Stomach (tissue), 9 donors: ENCODE data around the gene NFIC. TPM values are rescaled to one million over a fixed set of nuclear protein-coding genes. Genes with fewer than 3 reads are reported as not detected.
A peak's percentile ranks its signal among the peaks of the same experiment; 100 is the strongest.

Source experiments
- DNase-seq, 2 donors: peaks; one replicate each; pipeline versions ENCODE4 v3.0.0 to v3.0.0-alpha.2; 2013 to 2019
- H3K27ac ChIP-seq, 5 donors: fragments of 200-600 bp in 4 of 5; sonication (generic) in 4 of 5; one replicate each; pipeline ENCODE4 v1.5.1; 2013 to 2019; ENCODE audit warnings: mild to moderate bottlenecking in 1 of 5, moderate library complexity in 1 of 5
- H3K27me3 ChIP-seq, 3 donors: fragments of 200-600 bp; sonication (generic); one replicate each; pipeline ENCODE4 v1.5.1; 2017 to 2019; ENCODE audit warnings: mixed run types in 1 of 3
- H3K36me3 ChIP-seq, 4 donors: fragments of 200-600 bp; sonication (generic); 1 replicate in 3 of 4; 2 replicates in 1 of 4; pipeline ENCODE4 v1.5.1; 2016 to 2019
- H3K4me1 ChIP-seq, 4 donors: fragments of 200-600 bp; sonication (generic); one replicate each; pipeline ENCODE4 v1.5.1; 2016 to 2019
- H3K4me3 ChIP-seq, 4 donors: fragments of 200-600 bp; sonication (generic) in 3 of 4; one replicate each; pipeline ENCODE4 v1.5.1; 2016 to 2019; ENCODE audit warnings: mild to moderate bottlenecking in 1 of 4
- H3K9me3 ChIP-seq, 4 donors: fragments of 200-600 bp; sonication (generic); one replicate each; pipeline ENCODE4 v1.5.1; 2016 to 2019
- EP300 ChIP-seq: sonication (generic); formaldehyde crosslinking; IDR thresholded peaks from one replicate; pipeline ENCODE4 v1.6.1; 2017; ENCODE audit warnings: antibody characterized with exemption
- POLR2A ChIP-seq, 4 donors: fragments of 450-650 bp; IDR thresholded peaks; one replicate each; pipeline ENCODE4 v1.6.1; 2016; ENCODE audit warnings: antibody characterized with exemption in 4 of 4, control low read depth in 2 of 4, mild to moderate bottlenecking in 1 of 4, moderate library complexity in 1 of 4
- POLR2AphosphoS5 ChIP-seq, 3 donors: sonication (generic); formaldehyde crosslinking; IDR thresholded peaks; one replicate each; pipeline ENCODE4 v1.6.1; 2016; ENCODE audit warnings: antibody characterized with exemption in 3 of 3
- WGBS, 5 donors: extraction: QIAGEN DNeasy Blood & Tissue Kit in 3 of 5; methylation state at CpG; one replicate each; pipeline versions ENCODE4 v1.1.5 to v1.1.7; 2013 to 2018; 5-methylcytosine and 5-hydroxymethylcytosine counted together
- intact Hi-C: fragments of 100-400 bp; cut with DNase I; formaldehyde crosslinking; loops from one replicate; pipeline ENCODE4 v1.15.1; 2023; ENCODE audit warnings: low total_unique reads
- polyA plus RNA-seq, 3 donors: library from polyadenylated mRNA; stranded (reverse); fragments of 200-250 nt; gene quantifications; one replicate each; pipeline ENCODE4 v1.2.3, GENCODE V29; 2013
- total RNA-seq, 5 donors: library from RNA; depleted of rRNA; stranded (reverse); fragments of >200 nt; gene quantifications; one replicate each; pipeline versions ENCODE4 v1.1.0 to v1.2.3, GENCODE V29; 2014 to 2016
- TF ChIP-seq, protein P1 (sequence below), 7 experiments: fragments of 450-650 bp in 4 of 7; fragments of 200-600 bp in 3 of 7; sonication (generic) in 3 of 7; IDR thresholded peaks; one replicate each; pipeline ENCODE4 v1.5.1; 2016 to 2019; ENCODE audit warnings: antibody characterized with exemption in 7 of 7, control low read depth in 2 of 7, mild to moderate bottlenecking in 1 of 7
- donor health status: healthy with polysubstance abuse.
- donor health status: Bipolar disorder and iron deficiency.
- donor health status: healthy.

Gene NFIC
- total and polyA plus RNA-seq, 8 donors: 16.7 to 251 (median 47.8) TPM

DNA sequence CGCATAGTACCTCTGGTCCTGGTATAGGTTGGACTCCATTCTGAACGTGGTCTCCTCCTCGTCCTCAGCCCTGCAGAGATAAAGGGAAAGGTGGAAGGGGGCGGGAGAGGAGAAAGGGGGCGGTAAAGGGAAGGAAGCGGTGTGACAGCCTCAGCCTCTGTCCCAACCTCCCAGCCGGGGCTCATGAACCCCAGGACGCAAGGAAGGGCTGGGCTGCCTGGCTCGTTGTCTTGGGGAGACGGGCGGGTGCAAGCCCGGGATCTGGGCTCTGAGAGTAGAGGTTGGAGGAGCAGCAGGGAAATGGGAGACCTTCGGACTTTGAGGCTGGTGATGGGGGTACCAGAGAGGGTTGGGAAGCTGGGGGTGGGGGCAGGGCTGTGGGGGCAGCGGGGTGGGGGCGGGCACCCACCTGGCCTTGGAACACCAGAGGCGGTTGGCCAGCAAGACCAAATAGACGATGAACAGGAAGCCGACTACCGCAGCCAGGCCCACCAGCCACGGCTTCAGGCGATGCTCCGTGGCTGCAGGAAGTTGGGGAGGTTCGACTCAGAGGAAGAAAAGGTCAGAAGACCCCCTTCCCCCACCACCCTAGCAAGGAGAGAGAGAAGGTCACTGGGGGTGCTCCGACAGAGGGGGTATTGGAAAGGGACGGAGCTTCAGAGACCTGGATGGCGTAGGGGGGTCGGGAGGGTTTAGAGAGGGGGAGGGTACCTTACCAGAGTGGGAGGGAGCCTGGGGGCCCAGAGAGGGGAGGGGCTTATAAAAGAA lies 112.2 kb downstream of the NFIC start:
- no peaks in the 10 kb centered on the region for H3K9me3 ChIP-seq
- H3K27me3 ChIP-seq: peaks cover 0 to 52% (median 11%) of the 10 kb centered on the region in 3 donors
- intact Hi-C loops: no loop called here
- peak overlapping the region in 1 of 4 donors; percentile 2 for H3K4me3 ChIP-seq
- peak overlapping the region in 1 of 5 donors; percentile 83 for H3K27ac ChIP-seq
- 29 to 47% (median 39%) methylated on average over 25 to 27 of the region's 27 CpGs for WGBS, 5 donors
- H3K36me3 ChIP-seq: peaks cover 0 to 8% (median 0%) of the 10 kb centered on the region in 4 donors
- DNase-seq: no peak
- peaks cover 7 to 58% (median 44%) of the 10 kb centered on the region in 4 donors for H3K4me1 ChIP-seq
- TF ChIP-seq EP300 (no peak), POLR2AphosphoS5 (IDR thresholded peaks at IDR 0.05) (no peak), POLR2A (IDR thresholded peaks at IDR 0.05) (no peak)
- TF ChIP-seq, protein P1, sequence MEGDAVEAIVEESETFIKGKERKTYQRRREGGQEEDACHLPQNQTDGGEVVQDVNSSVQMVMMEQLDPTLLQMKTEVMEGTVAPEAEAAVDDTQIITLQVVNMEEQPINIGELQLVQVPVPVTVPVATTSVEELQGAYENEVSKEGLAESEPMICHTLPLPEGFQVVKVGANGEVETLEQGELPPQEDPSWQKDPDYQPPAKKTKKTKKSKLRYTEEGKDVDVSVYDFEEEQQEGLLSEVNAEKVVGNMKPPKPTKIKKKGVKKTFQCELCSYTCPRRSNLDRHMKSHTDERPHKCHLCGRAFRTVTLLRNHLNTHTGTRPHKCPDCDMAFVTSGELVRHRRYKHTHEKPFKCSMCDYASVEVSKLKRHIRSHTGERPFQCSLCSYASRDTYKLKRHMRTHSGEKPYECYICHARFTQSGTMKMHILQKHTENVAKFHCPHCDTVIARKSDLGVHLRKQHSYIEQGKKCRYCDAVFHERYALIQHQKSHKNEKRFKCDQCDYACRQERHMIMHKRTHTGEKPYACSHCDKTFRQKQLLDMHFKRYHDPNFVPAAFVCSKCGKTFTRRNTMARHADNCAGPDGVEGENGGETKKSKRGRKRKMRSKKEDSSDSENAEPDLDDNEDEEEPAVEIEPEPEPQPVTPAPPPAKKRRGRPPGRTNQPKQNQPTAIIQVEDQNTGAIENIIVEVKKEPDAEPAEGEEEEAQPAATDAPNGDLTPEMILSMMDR (IDR thresholded peaks at IDR 0.05): no peak

DNA sequence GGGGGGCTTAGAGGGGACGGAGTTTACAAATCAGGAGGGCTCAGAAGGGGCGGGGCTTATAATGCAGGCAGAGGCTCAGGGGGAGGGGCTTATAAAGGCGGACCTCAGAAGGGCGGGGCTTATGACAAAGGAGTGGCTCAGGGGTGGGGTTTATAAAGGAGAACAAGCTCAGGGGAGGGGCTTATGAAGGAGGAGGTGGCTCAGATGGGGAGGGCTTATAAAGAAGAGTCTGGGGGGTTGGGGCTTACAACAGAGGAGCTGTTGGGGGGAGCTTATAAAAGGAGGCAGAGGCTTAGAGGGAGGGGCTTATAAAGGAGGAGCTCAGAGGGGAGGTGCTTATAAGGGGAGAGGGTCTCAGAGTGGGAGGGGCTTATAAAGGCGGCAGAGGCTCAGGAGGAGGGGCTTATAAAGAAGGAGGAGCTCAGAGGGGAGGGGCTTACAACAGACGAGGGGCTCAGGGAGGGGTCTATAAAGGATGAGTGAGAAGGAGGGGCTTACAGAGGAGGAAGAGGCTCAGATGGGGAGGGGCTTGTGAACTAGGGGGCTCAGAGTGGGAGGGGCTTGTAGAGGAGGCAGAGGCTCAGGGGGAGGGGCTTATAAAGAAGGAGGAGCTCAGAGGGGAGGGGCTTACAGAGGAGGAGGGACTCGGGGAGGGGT lies 112.9 kb downstream of the NFIC start:
- Histone ChIP-seq H3K4me1 (peaks cover 7 to 56% (median 41%) of the 10 kb centered on the region in 4 donors), H3K4me3 (peak overlapping the region in 2 of 4 donors; percentile 2 to 32), H3K27ac (peak overlapping the region in 4 of 5 donors; percentile 45 to 89 (median 84)), H3K9me3 (no peaks in the 10 kb centered on the region), H3K36me3 (peaks cover 0 to 8% (median 0%) of the 10 kb centered on the region in 4 donors), H3K27me3 (peaks cover 0 to 59% (median 11%) of the 10 kb centered on the region in 3 donors)
- intact Hi-C loops: no loop called here
- TF ChIP-seq EP300 (no peak), POLR2AphosphoS5 (IDR thresholded peaks at IDR 0.05) (no peak), POLR2A (IDR thresholded peaks at IDR 0.05) (no peak)
- TF ChIP-seq, protein P1 (IDR thresholded peaks at IDR 0.05): no peak
- DNase-seq: peak; percentile 40 to 72
- WGBS, 5 donors: 12 to 39% (median 29%) methylated on average over 7 of the region's 7 CpGs

DNA sequence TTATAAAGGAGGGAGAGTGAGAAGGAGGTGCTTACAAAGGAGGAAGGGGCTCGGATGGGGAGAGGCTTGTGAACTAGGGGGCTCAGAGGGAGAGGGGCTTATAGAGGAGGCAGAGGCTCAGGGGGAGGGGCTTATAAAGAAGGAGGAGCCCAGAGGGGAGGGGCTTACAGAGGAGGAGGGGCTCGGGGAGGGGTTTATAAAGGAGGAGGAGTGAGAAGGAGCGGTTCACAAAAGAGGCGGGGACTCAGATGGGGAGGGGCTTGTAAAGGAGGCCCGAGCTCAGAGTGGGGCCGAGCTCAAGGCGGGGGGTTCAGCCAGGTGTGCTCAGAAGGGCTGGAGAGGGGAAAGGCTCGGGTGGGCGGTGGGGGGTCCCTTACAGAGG lies 113.4 kb downstream of the NFIC start:
- 14 to 37% (median 17%) methylated on average over 9 of the region's 9 CpGs for WGBS, 5 donors
- peak; percentile 57 to 71 for DNase-seq
- peaks cover 0 to 64% (median 11%) of the 10 kb centered on the region in 3 donors for H3K27me3 ChIP-seq

More for the DNA sequence above, 113.4 kb downstream of the NFIC start:
- Histone ChIP-seq H3K4me1 (peaks cover 7 to 52% (median 38%) of the 10 kb centered on the region in 4 donors), H3K4me3 (peak overlapping the region; percentile 32 to 40 (median 38)), H3K9me3 (no peaks in the 10 kb centered on the region), H3K36me3 (peaks cover 0 to 8% (median 0%) of the 10 kb centered on the region in 4 donors), H3K27ac (peak overlapping the region; percentile 45 to 89 (median 83))
- TF ChIP-seq POLR2AphosphoS5 (IDR thresholded peaks at IDR 0.05) (no peak), POLR2A (IDR thresholded peaks at IDR 0.05) (no peak), EP300 (no peak)
- TF ChIP-seq, protein P1 (IDR thresholded peaks at IDR 0.05): no peak
- intact Hi-C loops: no loop called here
